H9 (cell line): Measurements from ENCODE around the gene SCD5. TPM values are rescaled to one million over a fixed set of nuclear protein-coding genes. Genes with fewer than 3 reads are reported as not detected.

ENCODE experiments used
- DNase-seq: peaks from one replicate; pipeline ENCODE4 v3.0.0-alpha.2; 2017
- H2AFZ ChIP-seq: one replicate; pipeline ENCODE4 v1.6.1; 2013; ENCODE audit warnings: mild to moderate bottlenecking, low read length, control low read depth, moderate library complexity
- H2AK5ac ChIP-seq: 2 replicates; pipeline ENCODE4 v1.6.1; 2013; ENCODE audit warnings: low read length, control low read depth, mixed read lengths; ENCODE audit not compliant: insufficient read length
- H2BK120ac ChIP-seq: one replicate; pipeline ENCODE4 v1.6.1; 2013; ENCODE audit warnings: low read depth, mild to moderate bottlenecking, low read length, control low read depth, inconsistent platforms; ENCODE audit not compliant: poor library complexity, severe bottlenecking
- H2BK12ac ChIP-seq: 2 replicates; pipeline ENCODE4 v1.6.1; 2013; ENCODE audit warnings: low read length, control low read depth, mixed read lengths, low read depth; ENCODE audit not compliant: insufficient read length
- H2BK15ac ChIP-seq: 2 replicates; pipeline ENCODE4 v1.6.1; 2013; ENCODE audit warnings: low read depth, low read length, control low read depth
- H2BK20ac ChIP-seq: one replicate; pipeline ENCODE4 v1.6.1; 2013; ENCODE audit warnings: low read depth, mild to moderate bottlenecking, low read length, control low read depth, inconsistent platforms; ENCODE audit not compliant: poor library complexity, severe bottlenecking
- H2BK5ac ChIP-seq: 2 replicates; pipeline ENCODE4 v1.6.1; 2013; ENCODE audit warnings: low read length, control low read depth, mixed read lengths; ENCODE audit not compliant: insufficient read length
- H3K14ac ChIP-seq: 2 replicates; pipeline ENCODE4 v1.6.1; 2013; ENCODE audit warnings: low read length, control low read depth; ENCODE audit not compliant: insufficient read depth
- H3K18ac ChIP-seq: 2 replicates; pipeline ENCODE4 v1.6.1; 2013; ENCODE audit warnings: low read depth, mild to moderate bottlenecking, mixed read lengths, low read length, control low read depth; ENCODE audit not compliant: insufficient read length
- H3K23ac ChIP-seq: 2 replicates; pipeline ENCODE4 v1.6.1; 2013; ENCODE audit warnings: low read length, control low read depth, mixed read lengths, low read depth; ENCODE audit not compliant: insufficient read length
- H3K23me2 ChIP-seq: 2 replicates; pipeline ENCODE4 v1.6.1; 2013; ENCODE audit warnings: low read depth, mild to moderate bottlenecking, mixed read lengths, low read length, control low read depth; ENCODE audit not compliant: insufficient read length, poor library complexity, severe bottlenecking
- H3K27ac ChIP-seq: 2 replicates; pipeline ENCODE4 v1.5.1; 2013; ENCODE audit warnings: low read length, control low read depth, mixed read lengths, low read depth; ENCODE audit not compliant: insufficient read length
- H3K27me3 ChIP-seq: 2 replicates; pipeline ENCODE4 v1.6.1; 2013; ENCODE audit warnings: low read length, control low read depth, inconsistent platforms; ENCODE audit not compliant: insufficient read depth
- H3K4ac ChIP-seq: 2 replicates; pipeline ENCODE4 v1.6.1; 2013; ENCODE audit warnings: low read depth, mild to moderate bottlenecking, control low read depth, inconsistent platforms, low read length, moderate library complexity
- H3K4me1 ChIP-seq: 2 replicates; pipeline ENCODE4 v1.6.1; 2013; ENCODE audit warnings: low read length, control low read depth, inconsistent platforms; ENCODE audit not compliant: insufficient read depth
- H3K4me2 ChIP-seq: 2 replicates; pipeline ENCODE4 v1.6.1; 2013; ENCODE audit warnings: low read length, control low read depth, mixed read lengths; ENCODE audit not compliant: insufficient read length, insufficient read depth
- H3K56ac ChIP-seq: 2 replicates; pipeline ENCODE4 v1.6.1; 2013; ENCODE audit warnings: low read depth, mild to moderate bottlenecking, mixed read lengths, low read length, control low read depth; ENCODE audit not compliant: insufficient read length
- H3K79me1 ChIP-seq: 2 replicates; pipeline ENCODE4 v1.6.1; 2013; ENCODE audit warnings: low read depth, mild to moderate bottlenecking, moderate library complexity, low read length, control low read depth, inconsistent platforms; ENCODE audit not compliant: insufficient read depth, poor library complexity, severe bottlenecking
- H3K79me2 ChIP-seq: 2 replicates; pipeline ENCODE4 v1.6.1; 2013; ENCODE audit warnings: low read length, control low read depth, inconsistent platforms; ENCODE audit not compliant: insufficient read depth
- H3K9ac ChIP-seq: 2 replicates; pipeline ENCODE4 v1.6.1; 2013; ENCODE audit warnings: low read length, control low read depth, mixed read lengths; ENCODE audit not compliant: insufficient read length; ENCODE audit errors: extremely low read depth
- H3K9me3 ChIP-seq: one replicate; pipeline ENCODE4 v1.6.1; 2013; ENCODE audit warnings: low read depth, low read length, inconsistent platforms; ENCODE audit not compliant: control insufficient read depth
- H3T11ph ChIP-seq: one replicate; pipeline ENCODE4 v1.6.1; 2013; ENCODE audit warnings: mild to moderate bottlenecking, low read length, control low read depth, inconsistent platforms
- H4K20me1 ChIP-seq: one replicate; pipeline ENCODE4 v1.6.1; 2013; ENCODE audit not compliant: control insufficient read depth, insufficient read length, insufficient read depth
- H4K5ac ChIP-seq: 2 replicates; pipeline ENCODE4 v1.6.1; 2013; ENCODE audit warnings: low read depth, mild to moderate bottlenecking, mixed read lengths, low read length, control low read depth; ENCODE audit not compliant: insufficient read length
- H4K8ac ChIP-seq: replicated peaks from 2 replicates; pipeline ENCODE4 v1.6.1; 2013; ENCODE audit warnings: low read length, control low read depth, mixed read lengths, low read depth; ENCODE audit not compliant: insufficient read length
- H4K91ac ChIP-seq: 2 replicates; pipeline ENCODE4 v1.6.1; 2013; ENCODE audit warnings: low read depth, mild to moderate bottlenecking, moderate library complexity, mixed read lengths, low read length, control low read depth; ENCODE audit not compliant: insufficient read length
- H3K27ac Mint-ChIP-seq, 3 experiments: 2 replicates in 2 of 3; 3 replicates in 1 of 3; pipeline ENCODE4 v1.8.0; 2020 to 2021; ENCODE audit warnings: mixed read lengths in 3 of 3, mild to moderate bottlenecking in 1 of 3, moderate library complexity in 1 of 3
- H3K27me3 Mint-ChIP-seq: 2 replicates; pipeline ENCODE4 v1.8.0; 2021; ENCODE audit warnings: low read depth, mild to moderate bottlenecking, moderate library complexity, mixed read lengths
- H3K36me3 Mint-ChIP-seq, 3 experiments: 2 replicates in 2 of 3; 3 replicates in 1 of 3; pipeline ENCODE4 v1.8.0; 2020 to 2021; ENCODE audit warnings: low read depth in 3 of 3, mixed read lengths in 3 of 3; ENCODE audit not compliant: insufficient read depth in 1 of 3
- H3K4me1 Mint-ChIP-seq, 2 experiments: 2 replicates each; pipeline ENCODE4 v1.8.0; 2020; ENCODE audit warnings: mixed read lengths in 2 of 2
- H3K4me3 Mint-ChIP-seq, 2 experiments: 2 replicates in 1 of 2; 3 replicates in 1 of 2; pipeline ENCODE4 v1.8.0; 2020 to 2021; ENCODE audit warnings: mild to moderate bottlenecking in 2 of 2, mixed read lengths in 2 of 2, moderate library complexity in 1 of 2
- H3K9me3 Mint-ChIP-seq, 2 experiments: 2 replicates in 1 of 2; 3 replicates in 1 of 2; pipeline ENCODE4 v1.8.0; 2020; ENCODE audit warnings: mild to moderate bottlenecking in 2 of 2, mixed read lengths in 2 of 2, moderate library complexity in 1 of 2
- CTCF ChIP-seq: fragments of 200-600 bp; sonication (generic); conservative IDR thresholded peaks from 3 replicates; pipeline ENCODE4 v1.8.0; 2021; ENCODE audit warnings: antibody characterized with exemption, mild to moderate bottlenecking
- WGBS: extraction: QIAGEN DNeasy Blood & Tissue Kit; methylation state at CpG from one replicate; pipeline ENCODE4 v1.1.7; 2013; ENCODE audit warnings: missing lambda C conversion rate, low lambda C conversion rate, mixed read lengths; ENCODE audit not compliant: insufficient read length; ENCODE audit errors: extremely low coverage; 5-methylcytosine and 5-hydroxymethylcytosine counted together
- total RNA-seq: library from RNA; stranded (reverse); gene quantifications from 2 replicates; pipeline ENCODE4 v1.2.1, GENCODE V29; 2021

Gene SCD5
- total RNA-seq, 1 experiment from 2014 or later, result 0.68 TPM

- no peaks in the 10 kb centered on the region for H3K9me3 ChIP-seq
- no peak for TF ChIP-seq CTCF
- H3K27ac Mint-ChIP-seq, result no peak overlapping the region
Observed at GRCh38 chr4:82770607-82771006, 28.0 kb downstream of the SCD5 start.

More at GRCh38 chr4:82770607-82771006, 28.0 kb downstream of the SCD5 start:
- Histone ChIP-seq H3K4me1 (no peaks in the 10 kb centered on the region), H3T11ph (no peak overlapping the region), H4K5ac (no peak overlapping the region), H3K4me2 (no peak overlapping the region), H3K79me1 (no peaks in the 10 kb centered on the region), H3K27ac (no peak overlapping the region), H3K9ac (no peak overlapping the region), H2AFZ (no peak overlapping the region), H3K56ac (no peak overlapping the region), H2BK15ac (no peak overlapping the region), H3K18ac (no peak overlapping the region), H3K79me2 (no peaks in the 10 kb centered on the region), H2AK5ac (no peak overlapping the region), H2BK5ac (no peak overlapping the region), H4K8ac (no peak overlapping the region), H3K23ac (no peak overlapping the region), H2BK20ac (no peak overlapping the region), H4K20me1 (no peaks in the 10 kb centered on the region), H3K23me2 (no peaks in the 10 kb centered on the region), H3K4ac (no peak overlapping the region), H3K14ac (no peak overlapping the region), H4K91ac (no peak overlapping the region), H2BK12ac (no peak overlapping the region), H2BK120ac (no peak overlapping the region), H3K27me3 (no peaks in the 10 kb centered on the region; the same call in 1 of the 2 replicates)
- whole genome bisulfite sequencing, result no CpG with 5 or more reads among the region's 3 CpGs
- Mint-ChIP-seq H3K9me3 (peaks cover 13% of the 10 kb centered on the region in 2 experiments), H3K4me3 (no peak overlapping the region), H3K36me3 (peaks cover 0 to 8% (median 1%) of the 10 kb centered on the region in 3 experiments; a peak in 3 of 7 replicates), H3K4me1 (peaks cover 3 to 4% of the 10 kb centered on the region in 2 experiments; a peak in 3 of 4 replicates), H3K27me3 (peaks cover 62% of the 10 kb centered on the region)
- no peak for DNase-seq
